Ishikawa (cell line): ENCODE results near the gene EPB42.

ENCODE experiments used
- EGR1 ChIP-seq: IDR thresholded peaks from 2 replicates; pipeline ENCODE4 v1.6.1; 2012
- FOXM1 ChIP-seq: IDR thresholded peaks from 2 replicates; pipeline ENCODE4 v1.6.1; 2012; ENCODE audit warnings: low read depth, borderline replicate concordance
- MAX ChIP-seq: IDR thresholded peaks from 2 replicates; pipeline ENCODE4 v1.6.1; 2012
- NFIC ChIP-seq: IDR thresholded peaks from 2 replicates; pipeline ENCODE4 v1.6.1; 2012
- RAD21 ChIP-seq: IDR thresholded peaks from 2 replicates; pipeline ENCODE4 v1.6.1; 2012; ENCODE audit warnings: low read depth
- TAF1 ChIP-seq: IDR thresholded peaks from 2 replicates; pipeline ENCODE4 v1.6.1; 2012; ENCODE audit warnings: low read depth, mild to moderate bottlenecking
- TCF12 ChIP-seq: IDR thresholded peaks from 2 replicates; pipeline ENCODE4 v1.6.1; 2012; ENCODE audit warnings: low read depth
- YY1 ChIP-seq: IDR thresholded peaks from 2 replicates; pipeline ENCODE4 v1.6.1; 2012; ENCODE audit warnings: low read depth

- TF ChIP-seq MAX (no peak), RAD21 (no peak), FOXM1 (no peak), YY1 (no peak), EGR1 (no peak), NFIC (no peak), TCF12 (no peak), TAF1 (no peak)
Observed at GRCh38 chr15:43249236-43249635, 28.4 kb upstream of the EPB42 start.
